Pancreas (tissue), 10 donors: Measurements from ENCODE around the gene ETFB. TPM values are rescaled to one million over a fixed set of nuclear protein-coding genes. Genes with fewer than 3 reads are reported as not detected.

Experiments
- ATAC-seq, 4 donors: fragments of 200-7000 bp; cut with Tn5 transposase; one replicate each; pipeline versions ENCODE4 v1.8.0 to v1.9.1; 2020; ENCODE audit warnings: mild to moderate bottlenecking in 4 of 4, moderate library complexity in 4 of 4
- DNase-seq, 6 donors: peaks; one replicate each; pipeline ENCODE4 v3.0.0-alpha.2; 2020
- FAIRE-seq: peaks from 2 replicates; lab custom pipeline; 2012; peaks lifted over from hg19 to GRCh38; lab: Jason Lieb, UNC
- H3K27ac ChIP-seq, 4 donors: fragments of 200-600 bp; sonication (generic); 1 replicate in 3 of 4; 2 replicates in 1 of 4; pipeline versions ENCODE4 v1.5.0 to v1.8.0; 2020
- H3K27me3 ChIP-seq, 4 donors: fragments of 200-600 bp; one replicate each; pipeline ENCODE4 v1.8.0; 2021
- H3K36me3 ChIP-seq, 3 donors: fragments of 200-600 bp; sonication (generic) in 1 of 3; one replicate each; pipeline versions ENCODE4 v1.5.0 to v1.8.0; 2020 to 2021
- H3K4me1 ChIP-seq, 3 donors: fragments of 200-600 bp; one replicate each; pipeline ENCODE4 v1.8.0; 2021
- H3K4me3 ChIP-seq, 4 donors: fragments of 200-600 bp; sonication (generic) in 2 of 4; one replicate each; pipeline versions ENCODE4 v1.5.0 to v1.8.0; 2020 to 2021
- H3K9me3 ChIP-seq, 4 donors: fragments of 200-600 bp; one replicate each; pipeline ENCODE4 v1.8.0; 2021
- CTCF ChIP-seq, 4 donors: fragments of 200-600 bp; sonication (generic) in 3 of 4; IDR thresholded peaks; one replicate each; pipeline versions ENCODE4 v1.5.0 to v1.8.0; 2021; ENCODE audit warnings: antibody characterized with exemption in 4 of 4
- WGBS, 2 donors: extraction: QIAGEN DNeasy Blood & Tissue Kit; methylation state at CpG; one replicate each; pipeline ENCODE4 v1.1.7; 2013; 5-methylcytosine and 5-hydroxymethylcytosine counted together
- intact Hi-C, 3 donors: fragments of 100-400 bp; cut with DNase I; formaldehyde crosslinking; loops; one replicate each; pipeline versions ENCODE4 v1.11.1 to v1.14.2; 2022
- polyA plus RNA-seq, 2 donors: library from polyadenylated mRNA; stranded (reverse); fragments of 200-250 nt; gene quantifications; one replicate each; pipeline ENCODE4 v1.2.3, GENCODE V29; 2013
- total RNA-seq, 6 donors: library from RNA; stranded (reverse); fragmentation: NEBNext Ultra II Directional in 4 of 6; extraction: Animal tissue kit (Norgen Biotek cat#: 25700) in 4 of 6; gene quantifications; one replicate each; pipeline versions ENCODE4 v1.2.1 to v1.2.4, GENCODE V29; 2021 to 2023
- donor health status: healthy with polysubstance abuse.
- donor health status: DM: no; HTN: no; CAD: no; lungs with moderate emphysema.
- donor health status: DM: no; HTN: no; CAD: no.
- donor health status: control.
- donor health status: control.
- donor health status: Bipolar disorder and iron deficiency.
- donor health status: DM: yes; HTN: yes; CAD: no.
- donor health status: DM: no; HTN: no; CAD: no.
- donor health status: DM: no; HTN: no; CAD: no.
- donor health status: DM: yes; HTN: yes; CAD: no.

Gene ETFB
- total and polyA plus RNA-seq, 8 donors = 34.0 to 77.4 (median 47.6) TPM

- FAIRE-seq (no peak), ATAC-seq (no peak), DNase-seq (peak in 2 of 6 donors; percentile 16 to 38)
- WGBS, 2 donors = 69 to 70% methylated on average over 22 to 23 of the region's 23 CpGs
- Histone ChIP-seq H3K36me3 (no peaks in the 10 kb centered on the region), H3K9me3 (no peaks in the 10 kb centered on the region), H3K27me3 (no peaks in the 10 kb centered on the region), H3K27ac (peak within 1 kb of the TSS; percentile 9 to 97 (median 96)), H3K4me1 (peaks cover 3 to 6% (median 5%) of the 10 kb centered on the region in 3 donors), H3K4me3 (peak within 1 kb of the TSS; percentile 49 to 81 (median 59))
- intact Hi-C loops = no loop called here
- no peak for TF ChIP-seq CTCF (IDR thresholded peaks at IDR 0.05)
Measured at GRCh38 chr19:51368366-51369282, 2.4 kb upstream of the ETFB start, which contains the start of gene CLDND2. Gene CLDND2 (minus strand): TSS chr19:51369003. CDS start chr19:51368577, 426 bp downstream.

GRCh38 chr19:51367565-51368365 lies 1.6 kb upstream of the ETFB start:
- TF ChIP-seq CTCF (IDR thresholded peaks at IDR 0.05) = no peak
- intact Hi-C loops = no loop called here
- peaks cover 3 to 6% (median 5%) of the 10 kb centered on the region in 3 donors for H3K4me1 ChIP-seq
- ATAC-seq (peak; percentile 86 to 91 (median 88)), DNase-seq (peak; percentile 98 to 100 (median 99)), FAIRE-seq (peak; percentile 83)
- no peaks in the 10 kb centered on the region for H3K9me3 ChIP-seq
- no peaks in the 10 kb centered on the region for H3K27me3 ChIP-seq
- peak overlapping the region; percentile 49 to 81 (median 59) for H3K4me3 ChIP-seq
- no peaks in the 10 kb centered on the region for H3K36me3 ChIP-seq
- WGBS, 2 donors = 1% methylated on average over 55 to 64 of the region's 64 CpGs
- H3K27ac ChIP-seq = peak overlapping the region; percentile 93 to 97 (median 96)

- H3K4me3 ChIP-seq = peak overlapping the region; percentile 48 to 81 (median 59)
- FAIRE-seq (no peak), ATAC-seq (peak in 3 of 4 donors; percentile 0), DNase-seq (peak in 3 of 6 donors; percentile 63 to 84 (median 67))
- H3K9me3 ChIP-seq = no peaks in the 10 kb centered on the region
- H3K27ac ChIP-seq = peak overlapping the region; percentile 93 to 97 (median 96)
- H3K27me3 ChIP-seq = no peaks in the 10 kb centered on the region
- WGBS, 2 donors = 0% methylated on average over 10 to 15 of the region's 15 CpGs
- intact Hi-C loops = no loop called here
- H3K4me1 ChIP-seq = peaks cover 3 to 6% (median 5%) of the 10 kb centered on the region in 3 donors
- TF ChIP-seq CTCF (IDR thresholded peaks at IDR 0.05) = no peak
- H3K36me3 ChIP-seq = no peaks in the 10 kb centered on the region
Measured at GRCh38 chr19:51367255-51367564, 1.0 kb upstream of the ETFB start.

GRCh38 chr19:51366389-51367254 lies 434 bp upstream of the ETFB start:
- TF ChIP-seq CTCF (IDR thresholded peaks at IDR 0.05) = no peak
- Histone ChIP-seq H3K27ac (peak overlapping the region; percentile 93 to 97 (median 96)), H3K9me3 (no peaks in the 10 kb centered on the region), H3K4me1 (peaks cover 3 to 6% (median 5%) of the 10 kb centered on the region in 3 donors), H3K36me3 (no peaks in the 10 kb centered on the region), H3K27me3 (no peaks in the 10 kb centered on the region), H3K4me3 (peak overlapping the region; percentile 48 to 81 (median 59))
- peak; percentile 92 to 99 (median 98) for DNase-seq
- FAIRE-seq = no peak
- 0 to 1% methylated on average over 53 to 54 of the region's 54 CpGs for WGBS, 2 donors
- intact Hi-C loops = no loop called here
- peak; percentile 80 to 88 (median 84) for ATAC-seq
